ENCODE measurements around the gene HCST.

The HCST gene

GRCh38 chr19:35928507-35928906, 26.2 kb downstream of the HCST start:
- no peak for TF ChIP-seq CTCF (IDR thresholded peaks at IDR 0.05)

- no peak for TF ChIP-seq CTCF (IDR thresholded peaks at IDR 0.05)
Observed at GRCh38 chr19:35929876-35930275, 27.5 kb downstream of the HCST start.

GRCh38 chr19:35931161-35931873, 29.0 kb downstream of the HCST start:
- peak; percentile 86 for TF ChIP-seq CTCF (IDR thresholded peaks at IDR 0.05)

- TF ChIP-seq CTCF (IDR thresholded peaks at IDR 0.05) = peak; percentile 25; the same call in 1 of the 2 replicates
Observed at GRCh38 chr19:35931874-35932202, 29.5 kb downstream of the HCST start.

GRCh38 chr19:35932291-35932936, 30.1 kb downstream of the HCST start:
- no peak for TF ChIP-seq CTCF (IDR thresholded peaks at IDR 0.05)

- no peak for TF ChIP-seq CTCF (IDR thresholded peaks at IDR 0.05)
Observed at GRCh38 chr19:35935911-35936737, 33.8 kb downstream of the HCST start, which contains the start of gene LRFN3. TSS of gene LRFN3 (plus strand) at chr19:35936374. CDS start at chr19:35939426, 3,052 bp downstream.

GRCh38 chr19:35936738-35937268, 34.5 kb downstream of the HCST start:
- no peak for TF ChIP-seq CTCF (IDR thresholded peaks at IDR 0.05)

Measured in LNCAP (cell line).